ENCODE data around the gene ETV6. TPM values are rescaled to one million over a fixed set of nuclear protein-coding genes. Genes with fewer than 3 reads are reported as not detected.

ETV6 gene
- total RNA-seq, 1 experiment from 2014 or later, result 14.1 TPM

DNA sequence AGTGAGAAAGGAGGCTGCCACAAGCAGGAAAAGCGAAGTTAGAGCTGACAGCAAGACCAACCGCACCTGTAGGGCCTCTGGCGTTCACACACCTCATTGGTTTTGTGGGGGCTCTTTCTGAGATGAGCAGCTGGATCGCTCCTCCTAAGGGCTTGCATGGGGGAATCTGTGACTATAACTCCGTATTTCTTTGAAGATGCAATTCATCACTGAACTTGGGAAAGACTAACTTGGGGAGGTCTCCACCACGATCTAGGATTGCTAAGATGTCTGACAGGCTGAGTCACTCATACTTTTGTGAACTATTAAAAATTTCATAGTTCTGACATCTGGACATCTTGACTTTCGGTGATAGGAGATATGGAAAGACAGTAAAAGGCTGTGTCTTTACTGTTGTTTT lies 173.6 kb downstream of the ETV6 start:
- no TSS peak for BruUV-seq (replicated peaks)
- TF ChIP-seq EGR1 (IDR thresholded peaks at IDR 0.05; ENCODE audit: low read depth) (no peak), CBX3 (IDR thresholded peaks at IDR 0.05; ENCODE audit: low read depth) (no peak)
- TF ChIP-seq, protein P1, sequence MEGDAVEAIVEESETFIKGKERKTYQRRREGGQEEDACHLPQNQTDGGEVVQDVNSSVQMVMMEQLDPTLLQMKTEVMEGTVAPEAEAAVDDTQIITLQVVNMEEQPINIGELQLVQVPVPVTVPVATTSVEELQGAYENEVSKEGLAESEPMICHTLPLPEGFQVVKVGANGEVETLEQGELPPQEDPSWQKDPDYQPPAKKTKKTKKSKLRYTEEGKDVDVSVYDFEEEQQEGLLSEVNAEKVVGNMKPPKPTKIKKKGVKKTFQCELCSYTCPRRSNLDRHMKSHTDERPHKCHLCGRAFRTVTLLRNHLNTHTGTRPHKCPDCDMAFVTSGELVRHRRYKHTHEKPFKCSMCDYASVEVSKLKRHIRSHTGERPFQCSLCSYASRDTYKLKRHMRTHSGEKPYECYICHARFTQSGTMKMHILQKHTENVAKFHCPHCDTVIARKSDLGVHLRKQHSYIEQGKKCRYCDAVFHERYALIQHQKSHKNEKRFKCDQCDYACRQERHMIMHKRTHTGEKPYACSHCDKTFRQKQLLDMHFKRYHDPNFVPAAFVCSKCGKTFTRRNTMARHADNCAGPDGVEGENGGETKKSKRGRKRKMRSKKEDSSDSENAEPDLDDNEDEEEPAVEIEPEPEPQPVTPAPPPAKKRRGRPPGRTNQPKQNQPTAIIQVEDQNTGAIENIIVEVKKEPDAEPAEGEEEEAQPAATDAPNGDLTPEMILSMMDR (IDR thresholded peaks at IDR 0.05 in 2 of 3, conservative IDR thresholded peaks at IDR 0.05 in 1 of 3; ENCODE audit: borderline replicate concordance in 1 of 3, insufficient read depth in 1 of 3, low read depth in 2 of 3, low read length in 2 of 3), result no peak
- POLR2A ChIA-PET, result no interaction called here
- H3K27ac ChIP-seq (ENCODE audit: low read depth, low read length), result no peak overlapping the region
- no peaks in the 10 kb centered on the region for H3K4me1 ChIP-seq (ENCODE audit: control insufficient read depth in 1 of 2, insufficient read depth in 2 of 2, low read length in 2 of 2)
- no peaks in the 10 kb centered on the region for H3K79me2 ChIP-seq (ENCODE audit: insufficient read depth, low read length)
- H3K27me3 ChIP-seq (ENCODE audit: insufficient read depth, low read length), result no peaks in the 10 kb centered on the region
- no peaks in the 10 kb centered on the region for H3K9me2 ChIP-seq (ENCODE audit: insufficient read depth)
- H3K9ac ChIP-seq (ENCODE audit: low read length), result no peak overlapping the region
- intact Hi-C loops (cut with micrococcal nuclease), result no loop called here
- DNase-seq (ENCODE audit: low read depth, low spot score), result no peak
- H4K20me1 ChIP-seq (ENCODE audit: insufficient read depth), result no peaks in the 10 kb centered on the region
- no peak for ATAC-seq
- no peaks in the 10 kb centered on the region for H3K9me3 ChIP-seq (ENCODE audit: control insufficient read depth in 1 of 2, insufficient read depth in 1 of 2, low read depth in 1 of 2, low read length in 2 of 2)
- no peak overlapping the region for H3K4me2 ChIP-seq (ENCODE audit: low read length)
- H3K4me3 ChIP-seq (replicated peaks in 1 of 2; ENCODE audit: low read depth in 1 of 2, low read length in 2 of 2), result no peak overlapping the region
- H2AFZ ChIP-seq (ENCODE audit: low read depth, low read length, poor library complexity, severe bottlenecking), result no peak overlapping the region
- RAD21 ChIA-PET (ENCODE audit: low non-redundant PET in 1 of 2, low total read pairs in 2 of 2, uncharacterized antibody in 2 of 2, unreplicated experiment in 2 of 2), result no interaction called here
- CTCF ChIA-PET, result no interaction called here
- no peaks in the 10 kb centered on the region for H3K36me3 ChIP-seq (ENCODE audit: control insufficient read depth in 1 of 2, insufficient read depth in 2 of 2, low read length in 2 of 2)

DNA sequence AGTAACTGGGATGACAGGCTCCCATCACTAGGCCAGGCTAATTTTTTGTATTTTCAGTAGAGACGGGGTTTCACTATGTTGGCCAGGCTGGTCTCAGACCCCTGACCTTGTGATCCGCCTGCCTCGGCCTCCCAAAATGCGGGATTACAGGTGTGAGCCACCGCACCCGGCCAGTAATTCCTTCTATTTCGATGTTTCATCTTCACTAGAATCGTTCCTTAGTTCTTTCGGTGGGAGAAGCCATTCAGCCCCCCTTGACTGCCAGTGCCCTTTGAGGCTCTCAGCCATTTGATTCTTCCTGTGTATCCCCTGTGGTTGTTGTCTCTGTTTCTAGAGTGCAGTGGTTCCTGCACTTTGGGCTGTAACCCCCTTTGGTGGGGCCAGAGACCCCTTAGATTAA lies 174.1 kb downstream of the ETV6 start:
- Histone ChIP-seq H3K4me1 (ENCODE audit: control insufficient read depth in 1 of 2, insufficient read depth in 2 of 2, low read length in 2 of 2) (no peaks in the 10 kb centered on the region), H3K4me3 (replicated peaks in 1 of 2; ENCODE audit: low read depth in 1 of 2, low read length in 2 of 2) (no peak overlapping the region), H3K36me3 (ENCODE audit: control insufficient read depth in 1 of 2, insufficient read depth in 2 of 2, low read length in 2 of 2) (no peaks in the 10 kb centered on the region), H3K79me2 (ENCODE audit: insufficient read depth, low read length) (no peaks in the 10 kb centered on the region), H3K27me3 (ENCODE audit: insufficient read depth, low read length) (no peaks in the 10 kb centered on the region), H3K4me2 (ENCODE audit: low read length) (no peak overlapping the region), H4K20me1 (ENCODE audit: insufficient read depth) (no peaks in the 10 kb centered on the region), H3K27ac (ENCODE audit: low read depth, low read length) (no peak overlapping the region), H3K9me3 (ENCODE audit: control insufficient read depth in 1 of 2, insufficient read depth in 1 of 2, low read depth in 1 of 2, low read length in 2 of 2) (no peaks in the 10 kb centered on the region), H2AFZ (ENCODE audit: low read depth, low read length, poor library complexity, severe bottlenecking) (no peak overlapping the region), H3K9ac (ENCODE audit: low read length) (no peak overlapping the region), H3K9me2 (ENCODE audit: insufficient read depth) (no peaks in the 10 kb centered on the region)
- DNase-seq (ENCODE audit: low read depth, low spot score) (no peak), ATAC-seq (no peak)
- TF ChIP-seq, protein P2, sequence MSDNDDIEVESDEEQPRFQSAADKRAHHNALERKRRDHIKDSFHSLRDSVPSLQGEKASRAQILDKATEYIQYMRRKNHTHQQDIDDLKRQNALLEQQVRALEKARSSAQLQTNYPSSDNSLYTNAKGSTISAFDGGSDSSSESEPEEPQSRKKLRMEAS (IDR thresholded peaks at IDR 0.05), result no peak
- TF ChIP-seq, protein P3, sequence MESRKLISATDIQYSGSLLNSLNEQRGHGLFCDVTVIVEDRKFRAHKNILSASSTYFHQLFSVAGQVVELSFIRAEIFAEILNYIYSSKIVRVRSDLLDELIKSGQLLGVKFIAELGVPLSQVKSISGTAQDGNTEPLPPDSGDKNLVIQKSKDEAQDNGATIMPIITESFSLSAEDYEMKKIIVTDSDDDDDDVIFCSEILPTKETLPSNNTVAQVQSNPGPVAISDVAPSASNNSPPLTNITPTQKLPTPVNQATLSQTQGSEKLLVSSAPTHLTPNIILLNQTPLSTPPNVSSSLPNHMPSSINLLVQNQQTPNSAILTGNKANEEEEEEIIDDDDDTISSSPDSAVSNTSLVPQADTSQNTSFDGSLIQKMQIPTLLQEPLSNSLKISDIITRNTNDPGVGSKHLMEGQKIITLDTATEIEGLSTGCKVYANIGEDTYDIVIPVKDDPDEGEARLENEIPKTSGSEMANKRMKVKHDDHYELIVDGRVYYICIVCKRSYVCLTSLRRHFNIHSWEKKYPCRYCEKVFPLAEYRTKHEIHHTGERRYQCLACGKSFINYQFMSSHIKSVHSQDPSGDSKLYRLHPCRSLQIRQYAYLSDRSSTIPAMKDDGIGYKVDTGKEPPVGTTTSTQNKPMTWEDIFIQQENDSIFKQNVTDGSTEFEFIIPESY (IDR thresholded peaks at IDR 0.05; ENCODE audit: extremely low read depth, insufficient replicate concordance, low read length), result no peak
- TF ChIP-seq ELF1 (IDR thresholded peaks at IDR 0.05; ENCODE audit: borderline replicate concordance, low read depth) (no peak), POLR2A (IDR thresholded peaks at IDR 0.05; ENCODE audit: borderline replicate concordance, extremely low read depth, insufficient read depth, insufficient read length) (no peak), ZNF274 (IDR thresholded peaks at IDR 0.05; ENCODE audit: low read depth, low read length) (no peak), SIN3A (IDR thresholded peaks at IDR 0.05; ENCODE audit: low read depth) (no peak), CBX3 (IDR thresholded peaks at IDR 0.05; ENCODE audit: low read depth) (no peak)
- TF ChIP-seq, protein P4, sequence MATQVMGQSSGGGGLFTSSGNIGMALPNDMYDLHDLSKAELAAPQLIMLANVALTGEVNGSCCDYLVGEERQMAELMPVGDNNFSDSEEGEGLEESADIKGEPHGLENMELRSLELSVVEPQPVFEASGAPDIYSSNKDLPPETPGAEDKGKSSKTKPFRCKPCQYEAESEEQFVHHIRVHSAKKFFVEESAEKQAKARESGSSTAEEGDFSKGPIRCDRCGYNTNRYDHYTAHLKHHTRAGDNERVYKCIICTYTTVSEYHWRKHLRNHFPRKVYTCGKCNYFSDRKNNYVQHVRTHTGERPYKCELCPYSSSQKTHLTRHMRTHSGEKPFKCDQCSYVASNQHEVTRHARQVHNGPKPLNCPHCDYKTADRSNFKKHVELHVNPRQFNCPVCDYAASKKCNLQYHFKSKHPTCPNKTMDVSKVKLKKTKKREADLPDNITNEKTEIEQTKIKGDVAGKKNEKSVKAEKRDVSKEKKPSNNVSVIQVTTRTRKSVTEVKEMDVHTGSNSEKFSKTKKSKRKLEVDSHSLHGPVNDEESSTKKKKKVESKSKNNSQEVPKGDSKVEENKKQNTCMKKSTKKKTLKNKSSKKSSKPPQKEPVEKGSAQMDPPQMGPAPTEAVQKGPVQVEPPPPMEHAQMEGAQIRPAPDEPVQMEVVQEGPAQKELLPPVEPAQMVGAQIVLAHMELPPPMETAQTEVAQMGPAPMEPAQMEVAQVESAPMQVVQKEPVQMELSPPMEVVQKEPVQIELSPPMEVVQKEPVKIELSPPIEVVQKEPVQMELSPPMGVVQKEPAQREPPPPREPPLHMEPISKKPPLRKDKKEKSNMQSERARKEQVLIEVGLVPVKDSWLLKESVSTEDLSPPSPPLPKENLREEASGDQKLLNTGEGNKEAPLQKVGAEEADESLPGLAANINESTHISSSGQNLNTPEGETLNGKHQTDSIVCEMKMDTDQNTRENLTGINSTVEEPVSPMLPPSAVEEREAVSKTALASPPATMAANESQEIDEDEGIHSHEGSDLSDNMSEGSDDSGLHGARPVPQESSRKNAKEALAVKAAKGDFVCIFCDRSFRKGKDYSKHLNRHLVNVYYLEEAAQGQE (IDR thresholded peaks at IDR 0.05; ENCODE audit: low read depth), result no peak
- no TSS peak for BruUV-seq (replicated peaks)
- POLR2A ChIA-PET, result no interaction called here
- CTCF ChIA-PET, result no interaction called here
- intact Hi-C loops (cut with micrococcal nuclease), result no loop called here
- RAD21 ChIA-PET (ENCODE audit: low non-redundant PET in 1 of 2, low total read pairs in 2 of 2, uncharacterized antibody in 2 of 2, unreplicated experiment in 2 of 2), result no interaction called here
